Measurements from ENCODE around the gene DCBLD1.

The DCBLD1 gene

GRCh38 chr6:117531809-117532725 is 49.6 kb downstream of the DCBLD1 start:
- no peak for DNase-seq

GRCh38 chr6:117533775-117534174 is 51.3 kb downstream of the DCBLD1 start:
- DNase-seq: no peak

- DNase-seq: no peak
These were observed 52.5 kb downstream of the DCBLD1 start for GRCh38 chr6:117534974-117535373.

GRCh38 chr6:117536317-117536716 is 53.8 kb downstream of the DCBLD1 start:
- no peak for DNase-seq

GRCh38 chr6:117538615-117539014 is 56.1 kb downstream of the DCBLD1 start:
- DNase-seq: no peak

- DNase-seq: no peak
These were observed 58.2 kb downstream of the DCBLD1 start for GRCh38 chr6:117540670-117541069.

GRCh38 chr6:117542493-117542892 is 60.0 kb downstream of the DCBLD1 start:
- DNase-seq: no peak

- no peak for DNase-seq
These were observed 62.2 kb downstream of the DCBLD1 start for GRCh38 chr6:117544716-117545115.

GRCh38 chr6:117545161-117545595 is 62.7 kb downstream of the DCBLD1 start:
- DNase-seq: no peak

GRCh38 chr6:117546674-117547073 is 64.2 kb downstream of the DCBLD1 start:
- no peak for DNase-seq

- peak; percentile 84 for DNase-seq
These were observed 65.5 kb downstream of the DCBLD1 start for GRCh38 chr6:117547688-117548621.

GRCh38 chr6:117548797-117549301 is 66.4 kb downstream of the DCBLD1 start:
- no peak for DNase-seq

GRCh38 chr6:117549611-117550010 is 67.1 kb downstream of the DCBLD1 start:
- no peak for DNase-seq

GRCh38 chr6:117550078-117550600 is 67.7 kb downstream of the DCBLD1 start:
- no peak for DNase-seq

GRCh38 chr6:117550618-117551242 is 68.3 kb downstream of the DCBLD1 start:
- DNase-seq: no peak

- DNase-seq: no peak
These were observed 70.1 kb downstream of the DCBLD1 start for GRCh38 chr6:117552618-117553017.

GRCh38 chr6:117553142-117553541 is 70.7 kb downstream of the DCBLD1 start:
- no peak for DNase-seq

GRCh38 chr6:117555262-117555849 is 72.9 kb downstream of the DCBLD1 start:
- no peak for DNase-seq

- peak; percentile 80 for DNase-seq
These were observed 73.5 kb downstream of the DCBLD1 start for GRCh38 chr6:117555882-117556498.

- no peak for DNase-seq
These were observed 75.5 kb downstream of the DCBLD1 start for GRCh38 chr6:117557951-117558350.

GRCh38 chr6:117558818-117559217 is 76.3 kb downstream of the DCBLD1 start:
- DNase-seq: no peak

GRCh38 chr6:117559299-117559698 is 76.8 kb downstream of the DCBLD1 start:
- DNase-seq: no peak

All from eye (tissue), 1 donor.